Epithelial cell of esophagus (primary cell): ENCODE data around the gene CHADL.
A peak's percentile ranks its signal among the peaks of the same experiment; 100 is the strongest.
"Not testable (repeated sequence)": the region's sequence is repeated elsewhere in the genome, so short reads cannot be mapped to it uniquely, and the experiment has no call there.

Experiments
- DNase-seq: peaks from one replicate; pipeline ENCODE4 v3.0.0; 2010; ENCODE audit warnings: low read depth
- H3K4me3 ChIP-seq: 2 replicates; pipeline ENCODE4 v1.5.1; 2011; ENCODE audit warnings: mild to moderate bottlenecking, low read length, control low read depth
- CTCF ChIP-seq: IDR thresholded peaks from 2 replicates; pipeline ENCODE4 v1.5.1; 2011; ENCODE audit warnings: low read depth, mild to moderate bottlenecking, low read length, control low read depth, inconsistent platforms; ENCODE audit not compliant: insufficient read depth; ENCODE audit errors: missing control alignments

The CHADL gene

GRCh38 chr22:41197038-41197972, 43.4 kb downstream of the CHADL start:
- peak overlapping the region; percentile 71 for H3K4me3 ChIP-seq
- peak; percentile 68 for DNase-seq
- TF ChIP-seq CTCF = peak; percentile 24

GRCh38 chr22:41193829-41194228, 46.9 kb downstream of the CHADL start:
- no peak for DNase-seq
- TF ChIP-seq CTCF = no peak
- H3K4me3 ChIP-seq = no peak overlapping the region

- no peak for DNase-seq
- TF ChIP-seq CTCF = no peak
- no peak overlapping the region for H3K4me3 ChIP-seq
These were observed 49.3 kb downstream of the CHADL start for GRCh38 chr22:41191467-41191866.

GRCh38 chr22:41184679-41185078, 56.1 kb downstream of the CHADL start:
- no peak overlapping the region for H3K4me3 ChIP-seq
- TF ChIP-seq CTCF = no peak
- no peak for DNase-seq

- DNase-seq = peak; percentile 85
- H3K4me3 ChIP-seq = no peak overlapping the region
- no peak for TF ChIP-seq CTCF
These were observed 59.1 kb downstream of the CHADL start for GRCh38 chr22:41181349-41182241.

GRCh38 chr22:41180926-41181325, 59.8 kb downstream of the CHADL start:
- no peak for TF ChIP-seq CTCF
- H3K4me3 ChIP-seq = no peak overlapping the region
- no peak for DNase-seq

GRCh38 chr22:41180362-41180761, 60.4 kb downstream of the CHADL start:
- not testable (repeated sequence) for DNase-seq, H3K4me3 ChIP-seq
